HG03060 (cell line): ENCODE measurements around the gene SLIT3.

ENCODE experiments used
- ATAC-seq: cut with Tn5 transposase; IDR thresholded peaks from one replicate; pipeline ENCODE4 v1.9.1; 2021; ENCODE audit warnings: low read depth, moderate number of reproducible peaks; ENCODE audit not compliant: unreplicated experiment

Gene SLIT3

GRCh38 chr5:169272111-169272510 is 28.8 kb downstream of the SLIT3 start:
- ATAC-seq = no peak

- no peak for ATAC-seq
These were observed 30.1 kb downstream of the SLIT3 start for GRCh38 chr5:169270827-169271226.

GRCh38 chr5:169268019-169268418 is 32.9 kb downstream of the SLIT3 start:
- no peak for ATAC-seq

DNA sequence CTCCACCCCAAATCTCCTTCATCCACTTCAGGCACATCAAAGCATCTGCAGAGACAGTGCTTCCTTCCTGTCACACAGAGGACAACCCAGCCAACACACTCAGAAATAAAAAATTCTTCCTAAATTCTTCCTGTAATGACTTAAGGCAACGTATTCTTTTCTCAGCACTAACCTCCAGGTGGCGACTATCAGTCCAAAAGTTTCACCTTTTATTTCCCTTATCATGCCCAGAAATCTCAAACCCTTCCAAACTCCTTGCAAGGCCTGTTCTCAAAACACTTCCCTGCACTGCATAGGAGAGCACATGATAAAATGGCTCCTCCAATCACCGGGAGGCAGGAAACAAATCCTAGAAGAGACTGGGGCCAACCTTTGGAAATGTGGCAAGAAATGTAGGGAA is 35.1 kb downstream of the SLIT3 start:
- no peak for ATAC-seq

GRCh38 chr5:169263591-169263990 is 37.3 kb downstream of the SLIT3 start:
- no peak for ATAC-seq

GRCh38 chr5:169260896-169261569 is 39.9 kb downstream of the SLIT3 start:
- ATAC-seq = no peak

DNA sequence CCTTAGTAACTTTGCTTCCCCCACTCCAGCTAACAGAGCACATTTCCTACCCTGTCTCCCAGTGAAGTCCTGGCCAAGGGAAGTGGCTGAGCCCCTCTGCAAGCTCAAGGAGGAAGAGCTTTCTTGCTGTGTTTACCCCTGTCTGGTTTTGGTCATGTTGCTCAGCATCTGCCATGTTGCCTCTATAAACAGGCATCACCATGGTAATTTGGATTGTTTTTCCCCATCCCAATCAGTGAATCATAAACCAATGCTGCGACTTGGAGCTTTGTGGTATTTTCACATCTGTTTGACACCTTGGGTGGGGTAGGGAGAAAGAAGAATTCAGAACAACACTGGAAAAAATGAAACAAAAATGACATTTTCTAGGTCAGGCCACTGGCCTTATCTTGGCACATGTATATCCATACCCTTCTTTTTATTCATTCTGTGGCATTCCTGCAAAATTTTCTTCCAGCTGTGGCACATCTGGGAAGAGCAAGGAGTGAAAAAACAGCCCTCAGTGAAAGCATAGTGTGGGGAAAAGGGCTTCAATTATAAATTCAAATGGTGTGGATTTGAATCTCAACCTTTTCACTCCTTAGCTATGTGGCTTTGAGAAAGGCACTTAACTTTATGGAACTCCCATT is 42.5 kb downstream of the SLIT3 start:
- ATAC-seq = no peak

- ATAC-seq = no peak
These were observed 44.7 kb downstream of the SLIT3 start for GRCh38 chr5:169256191-169256590.

- ATAC-seq = no peak
These were observed 47.9 kb downstream of the SLIT3 start for GRCh38 chr5:169253071-169253470.

- ATAC-seq = no peak
These were observed 49.4 kb downstream of the SLIT3 start for GRCh38 chr5:169251333-169252084.

- ATAC-seq = no peak
These were observed 50.1 kb downstream of the SLIT3 start for GRCh38 chr5:169250887-169251286.

DNA sequence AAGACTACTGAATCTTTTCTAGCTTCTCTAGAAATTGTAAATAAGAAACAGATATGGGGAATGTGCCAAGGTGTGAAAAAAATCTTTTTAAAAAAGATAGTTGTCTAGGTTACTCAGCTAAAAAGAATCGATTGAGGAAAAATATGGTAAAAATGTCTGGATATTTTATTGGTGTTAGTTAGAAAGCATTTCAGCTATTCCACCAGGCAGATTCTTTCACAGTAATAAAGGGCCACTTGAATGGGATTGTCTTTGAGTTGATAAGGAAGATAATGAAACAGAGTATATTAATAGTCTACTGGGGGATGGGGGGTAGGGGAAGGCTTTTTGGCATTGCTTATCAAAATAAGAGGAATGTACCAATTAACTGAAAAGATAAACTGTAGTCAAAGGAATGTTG is 51.9 kb downstream of the SLIT3 start:
- ATAC-seq = no peak

GRCh38 chr5:169248550-169248949 is 52.4 kb downstream of the SLIT3 start:
- ATAC-seq = no peak

- ATAC-seq = no peak
These were observed 56.1 kb downstream of the SLIT3 start for GRCh38 chr5:169244812-169245211.

- ATAC-seq = no peak
These were observed 57.1 kb downstream of the SLIT3 start for GRCh38 chr5:169243651-169244422.

DNA sequence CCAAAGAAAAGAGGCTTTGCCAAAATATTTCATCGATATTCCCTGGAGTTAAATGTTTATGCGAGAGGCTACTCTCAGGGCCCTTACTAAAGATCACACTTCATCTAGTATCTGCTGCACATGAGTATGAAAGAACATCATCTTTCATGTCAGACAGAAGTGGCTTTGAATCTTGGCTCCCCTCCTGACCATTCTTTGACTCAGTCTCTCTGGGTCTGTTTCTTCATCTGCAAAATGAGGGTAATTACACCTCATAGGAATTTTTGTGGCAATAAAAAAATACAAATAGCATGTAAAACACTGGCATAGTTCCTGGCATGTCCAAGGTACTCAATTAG is 58.1 kb downstream of the SLIT3 start:
- ATAC-seq = no peak

DNA sequence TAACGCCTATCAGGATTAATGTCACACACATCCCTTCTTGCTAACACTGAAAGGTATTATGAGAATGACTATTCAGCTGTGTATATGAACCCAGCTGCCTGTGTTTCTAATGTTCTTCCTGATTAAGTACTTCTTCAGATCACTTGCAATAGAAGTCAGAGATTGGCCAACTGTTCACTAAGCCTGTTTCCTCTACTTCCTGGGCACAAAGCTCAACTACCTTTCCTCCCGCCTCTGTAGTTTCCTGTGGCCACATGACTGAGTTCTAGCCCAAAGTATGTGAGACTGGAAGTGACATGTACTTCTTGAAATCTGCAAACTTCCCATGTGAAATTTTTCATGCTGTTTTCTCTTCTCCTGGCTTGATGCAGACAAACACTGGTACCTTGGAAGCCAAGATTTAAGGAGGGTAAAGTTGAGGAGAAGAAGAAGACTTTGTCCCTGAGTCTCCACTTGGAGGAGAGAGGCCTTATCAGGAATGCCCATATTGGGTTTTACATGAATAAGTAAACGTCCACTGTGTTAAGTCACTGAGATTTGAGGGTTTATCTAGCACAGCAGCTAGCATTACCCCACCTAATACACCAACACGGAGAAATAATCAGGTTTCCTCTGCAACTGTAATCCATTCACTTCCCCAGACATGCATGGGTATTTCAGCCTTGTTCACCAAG is 58.6 kb downstream of the SLIT3 start:
- no peak for ATAC-seq

DNA sequence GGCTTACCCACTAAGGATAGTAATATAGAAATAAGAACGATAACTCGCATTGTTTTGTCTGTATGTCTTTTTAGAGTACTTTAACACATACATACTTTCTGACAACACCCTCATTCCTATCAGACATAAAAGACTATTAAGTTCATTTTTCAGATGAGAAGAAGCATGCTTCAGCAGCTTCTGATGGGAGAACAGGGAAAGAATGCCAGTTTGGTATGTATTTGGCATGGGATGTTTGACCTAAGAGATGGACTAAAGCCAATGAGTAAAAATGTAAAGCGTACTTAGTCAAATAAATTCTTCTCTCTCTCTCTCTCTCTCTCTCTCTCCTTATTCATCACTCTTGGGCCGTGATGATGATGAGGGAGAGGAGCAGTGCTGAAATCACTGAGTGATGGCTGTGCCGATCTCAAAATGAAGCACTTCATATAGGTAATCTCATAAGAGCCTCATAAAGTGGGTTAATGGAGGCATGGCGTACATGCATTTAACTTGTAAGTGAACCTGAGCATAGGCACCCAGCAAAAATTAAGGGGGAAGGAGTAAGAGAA is 71.5 kb downstream of the SLIT3 start:
- ATAC-seq = no peak

DNA sequence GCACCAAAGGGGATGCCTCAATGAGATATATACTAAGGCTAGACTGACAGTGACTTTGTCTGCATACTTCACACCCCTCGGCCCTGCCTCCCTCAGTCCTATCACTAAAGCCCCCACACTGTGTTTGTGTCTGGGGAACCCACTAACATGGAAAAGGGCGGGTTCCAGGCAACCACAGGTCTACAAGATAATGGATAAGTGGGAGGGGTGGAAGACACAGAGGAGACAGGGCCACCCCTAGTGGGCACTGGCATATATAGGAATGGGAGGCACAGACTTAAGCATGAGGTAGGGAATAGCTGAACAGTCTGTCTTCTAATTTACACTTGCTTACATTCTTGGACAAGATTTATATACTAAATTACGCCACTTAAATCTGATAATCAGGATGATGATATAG is 74.0 kb downstream of the SLIT3 start:
- no peak for ATAC-seq

DNA sequence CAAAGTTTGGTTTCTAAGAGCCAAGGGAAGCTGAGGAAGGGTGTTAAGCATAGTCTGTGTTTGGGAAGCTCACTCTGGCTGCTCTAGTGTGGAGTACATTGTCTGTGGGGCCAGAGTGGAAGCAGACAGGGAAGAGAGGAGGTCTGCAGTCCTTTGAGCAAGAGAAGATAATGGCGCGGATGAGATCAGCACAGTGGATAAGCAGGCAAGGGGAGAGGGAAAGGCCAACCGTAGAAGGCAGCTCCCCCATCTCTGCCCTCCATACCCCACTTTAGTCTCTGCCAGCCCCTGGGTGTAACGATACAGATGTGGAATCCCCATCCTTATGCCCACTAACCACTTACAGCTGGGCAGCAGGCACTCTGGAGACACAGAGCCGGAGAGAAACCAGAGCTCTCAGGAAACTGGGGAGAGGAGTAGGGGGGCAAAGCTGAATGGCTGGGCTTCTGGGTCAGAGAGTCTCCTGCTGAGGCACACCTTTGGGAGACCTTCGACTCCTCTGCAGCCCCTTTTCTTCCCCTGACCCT is 75.0 kb downstream of the SLIT3 start:
- ATAC-seq = no peak
